GM21360 (cell line): ENCODE data around the gene ELP4.

Source experiments
- ATAC-seq: cut with Tn5 transposase; IDR thresholded peaks from one replicate; pipeline ENCODE4 v1.9.1; 2021; ENCODE audit warnings: mild to moderate bottlenecking, moderate library complexity; ENCODE audit not compliant: unreplicated experiment

Gene ELP4

GRCh38 chr11:31808721-31809540 is 299.4 kb downstream of the ELP4 start:
- no peak for ATAC-seq

GRCh38 chr11:31809541-31809856 is 299.9 kb downstream of the ELP4 start:
- ATAC-seq: no peak

- ATAC-seq: no peak
These were observed 300.6 kb downstream of the ELP4 start for GRCh38 chr11:31809857-31810778.

- ATAC-seq: peak; percentile 72
These were observed 301.4 kb downstream of the ELP4 start, which contains the start of gene PAX6 for GRCh38 chr11:31810779-31811647. Gene PAX6, minus strand, starts transcription at chr11:31811322. Its CDS starts 4,911 bp downstream, at chr11:31806411.

GRCh38 chr11:31812383-31813381 is 303.1 kb downstream of the ELP4 start:
- ATAC-seq: no peak

- no peak for ATAC-seq
These were observed 304.0 kb downstream of the ELP4 start for GRCh38 chr11:31813391-31814175.

- no peak for ATAC-seq
These were observed 304.8 kb downstream of the ELP4 start for GRCh38 chr11:31814176-31814868.

GRCh38 chr11:31815711-31816467 is 306.3 kb downstream of the ELP4 start:
- ATAC-seq: no peak

GRCh38 chr11:31816468-31817053 is 307.0 kb downstream of the ELP4 start:
- no peak for ATAC-seq

- no peak for ATAC-seq
These were observed 307.6 kb downstream of the ELP4 start for GRCh38 chr11:31817054-31817620.

- no peak for ATAC-seq
These were observed 308.3 kb downstream of the ELP4 start for GRCh38 chr11:31817621-31818424.

- ATAC-seq: no peak
These were observed 308.8 kb downstream of the ELP4 start for GRCh38 chr11:31818425-31818755.

- no peak for ATAC-seq
These were observed 309.3 kb downstream of the ELP4 start for GRCh38 chr11:31818874-31819331.

- ATAC-seq: no peak
These were observed 310.3 kb downstream of the ELP4 start for GRCh38 chr11:31819621-31820437.

GRCh38 chr11:31820438-31820818 is 310.9 kb downstream of the ELP4 start:
- ATAC-seq: no peak
